HL-60/S4 treated with phorbol 12-myristate 13-acetate at 8.2 ng/mL for 4 days and 3 days (cell line): ENCODE data around the gene LIMK2.

Experiments used
- in situ Hi-C: fragments of 300-500 bp; cut with MboI; formaldehyde crosslinking; loops from 2 replicates; pipeline ENCODE4 v1.15.0; 2022; ENCODE audit warnings: low sequenced_read_pairs

LIMK2 gene

GRCh38 chr22:31271026-31271425 is 58.9 kb downstream of the LIMK2 start:
- in situ Hi-C loops, result no loop called here

GRCh38 chr22:31271485-31271884 is 59.4 kb downstream of the LIMK2 start:
- in situ Hi-C loops, result no loop called here

DNA sequence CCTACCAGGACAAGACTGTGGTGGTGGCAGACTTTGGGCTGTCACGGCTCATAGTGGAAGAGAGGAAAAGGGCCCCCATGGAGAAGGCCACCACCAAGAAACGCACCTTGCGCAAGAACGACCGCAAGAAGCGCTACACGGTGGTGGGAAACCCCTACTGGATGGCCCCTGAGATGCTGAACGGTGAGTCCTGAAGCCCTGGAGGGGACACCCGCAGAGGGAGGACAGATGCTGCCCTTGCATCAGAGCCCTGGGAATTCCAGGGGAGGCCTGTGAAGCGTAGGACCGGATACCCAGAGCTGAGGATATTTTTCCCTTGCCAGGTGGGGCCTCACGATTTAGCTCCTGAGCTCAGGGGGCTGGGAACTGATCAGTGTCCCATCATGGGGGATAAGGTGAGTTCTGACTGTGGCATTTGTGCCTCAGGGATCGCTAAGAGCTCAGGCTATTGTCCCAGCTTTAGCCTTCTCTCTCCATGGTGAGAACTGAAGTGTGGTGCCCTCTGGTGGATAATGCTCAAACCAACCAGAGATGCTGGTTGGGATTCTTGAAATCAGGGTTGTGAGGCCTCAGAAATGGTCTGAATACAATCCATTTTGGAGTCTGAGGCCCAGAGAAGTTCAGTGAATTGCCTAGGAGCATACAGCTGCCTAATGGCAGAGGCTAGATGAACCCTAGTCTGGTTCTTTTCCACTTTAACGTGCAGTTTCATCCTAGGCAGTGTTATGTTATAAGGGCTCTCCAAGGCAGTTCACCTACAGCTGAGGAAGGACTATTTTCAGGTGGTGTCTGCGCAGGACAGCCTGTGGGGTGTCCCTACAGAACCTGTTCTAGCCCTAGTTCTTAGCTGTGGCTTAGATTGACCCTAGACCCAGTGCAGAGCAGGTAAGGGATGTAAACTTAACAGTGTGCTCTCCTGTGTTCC is 60.7 kb downstream of the LIMK2 start:
- in situ Hi-C loops, result no loop called here

GRCh38 chr22:31274017-31274416 is 61.9 kb downstream of the LIMK2 start:
- in situ Hi-C loops, result no loop called here

DNA sequence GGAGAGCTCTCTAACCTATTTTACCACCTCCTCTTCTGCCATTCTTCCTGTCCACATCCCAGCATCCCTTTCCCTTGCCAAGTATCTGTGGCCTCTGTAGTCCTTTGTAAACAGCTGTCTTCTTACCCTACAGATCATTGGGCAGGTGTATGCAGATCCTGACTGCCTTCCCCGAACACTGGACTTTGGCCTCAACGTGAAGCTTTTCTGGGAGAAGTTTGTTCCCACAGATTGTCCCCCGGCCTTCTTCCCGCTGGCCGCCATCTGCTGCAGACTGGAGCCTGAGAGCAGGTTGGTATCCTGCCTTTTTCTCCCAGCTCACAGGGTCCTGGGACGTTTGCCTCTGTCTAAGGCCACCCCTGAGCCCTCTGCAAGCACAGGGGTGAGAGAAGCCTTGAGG is 62.9 kb downstream of the LIMK2 start:
- in situ Hi-C loops, result no loop called here

- in situ Hi-C loops, result no loop called here
Measured at GRCh38 chr22:31275576-31275975, 63.5 kb downstream of the LIMK2 start.

GRCh38 chr22:31276426-31277167 is 64.5 kb downstream of the LIMK2 start:
- in situ Hi-C loops, result no loop called here

DNA sequence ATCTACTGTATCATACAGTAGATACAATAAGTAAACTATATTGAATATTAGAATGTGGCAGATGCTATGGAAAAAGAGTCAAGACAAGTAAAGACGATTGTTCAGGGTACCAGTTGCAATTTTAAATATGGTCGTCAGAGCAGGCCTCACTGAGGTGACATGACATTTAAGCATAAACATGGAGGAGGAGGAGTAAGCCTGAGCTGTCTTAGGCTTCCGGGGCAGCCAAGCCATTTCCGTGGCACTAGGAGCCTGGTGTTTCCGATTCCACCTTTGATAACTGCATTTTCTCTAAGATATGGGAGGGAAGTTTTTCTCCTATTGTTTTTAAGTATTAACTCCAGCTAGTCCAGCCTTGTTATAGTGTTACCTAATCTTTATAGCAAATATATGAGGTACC is 65.6 kb downstream of the LIMK2 start:
- in situ Hi-C loops, result no loop called here

DNA sequence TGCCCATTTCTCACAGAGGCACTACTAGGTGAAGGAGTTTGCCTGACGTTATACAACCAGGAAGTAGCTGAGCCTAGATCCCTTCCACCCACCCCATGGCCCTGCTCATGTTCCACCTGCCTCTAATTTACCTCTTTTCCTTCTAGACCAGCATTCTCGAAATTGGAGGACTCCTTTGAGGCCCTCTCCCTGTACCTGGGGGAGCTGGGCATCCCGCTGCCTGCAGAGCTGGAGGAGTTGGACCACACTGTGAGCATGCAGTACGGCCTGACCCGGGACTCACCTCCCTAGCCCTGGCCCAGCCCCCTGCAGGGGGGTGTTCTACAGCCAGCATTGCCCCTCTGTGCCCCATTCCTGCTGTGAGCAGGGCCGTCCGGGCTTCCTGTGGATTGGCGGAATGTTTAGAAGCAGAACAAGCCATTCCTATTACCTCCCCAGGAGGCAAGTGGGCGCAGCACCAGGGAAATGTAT is 66.1 kb downstream of the LIMK2 start:
- in situ Hi-C loops, result no loop called here

GRCh38 chr22:31278626-31279326 is 66.7 kb downstream of the LIMK2 start:
- in situ Hi-C loops, result no loop called here

DNA sequence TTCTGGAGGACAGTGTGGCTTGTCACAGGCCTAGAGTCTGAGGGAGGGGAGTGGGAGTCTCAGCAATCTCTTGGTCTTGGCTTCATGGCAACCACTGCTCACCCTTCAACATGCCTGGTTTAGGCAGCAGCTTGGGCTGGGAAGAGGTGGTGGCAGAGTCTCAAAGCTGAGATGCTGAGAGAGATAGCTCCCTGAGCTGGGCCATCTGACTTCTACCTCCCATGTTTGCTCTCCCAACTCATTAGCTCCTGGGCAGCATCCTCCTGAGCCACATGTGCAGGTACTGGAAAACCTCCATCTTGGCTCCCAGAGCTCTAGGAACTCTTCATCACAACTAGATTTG is 67.2 kb downstream of the LIMK2 start:
- in situ Hi-C loops, result no loop called here

DNA sequence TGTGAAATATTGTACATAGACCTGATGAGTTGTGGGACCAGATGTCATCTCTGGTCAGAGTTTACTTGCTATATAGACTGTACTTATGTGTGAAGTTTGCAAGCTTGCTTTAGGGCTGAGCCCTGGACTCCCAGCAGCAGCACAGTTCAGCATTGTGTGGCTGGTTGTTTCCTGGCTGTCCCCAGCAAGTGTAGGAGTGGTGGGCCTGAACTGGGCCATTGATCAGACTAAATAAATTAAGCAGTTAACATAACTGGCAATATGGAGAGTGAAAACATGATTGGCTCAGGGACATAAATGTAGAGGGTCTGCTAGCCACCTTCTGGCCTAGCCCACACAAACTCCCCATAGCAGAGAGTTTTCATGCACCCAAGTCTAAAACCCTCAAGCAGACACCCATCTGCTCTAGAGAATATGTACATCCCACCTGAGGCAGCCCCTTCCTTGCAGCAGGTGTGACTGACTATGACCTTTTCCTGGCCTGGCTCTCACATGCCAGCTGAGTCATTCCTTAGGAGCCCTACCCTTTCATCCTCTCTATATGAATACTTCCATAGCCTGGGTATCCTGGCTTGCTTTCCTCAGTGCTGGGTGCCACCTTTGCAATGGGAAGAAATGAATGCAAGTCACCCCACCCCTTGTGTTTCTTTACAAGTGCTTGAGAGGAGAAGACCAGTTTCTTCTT is 67.9 kb downstream of the LIMK2 start:
- in situ Hi-C loops, result no loop called here

- in situ Hi-C loops, result no loop called here
Measured at GRCh38 chr22:31281733-31282132, 69.6 kb downstream of the LIMK2 start.

GRCh38 chr22:31282748-31283468 is 70.8 kb downstream of the LIMK2 start:
- in situ Hi-C loops, result no loop called here

GRCh38 chr22:31284281-31285155 is 72.4 kb downstream of the LIMK2 start:
- in situ Hi-C loops, result no loop called here

DNA sequence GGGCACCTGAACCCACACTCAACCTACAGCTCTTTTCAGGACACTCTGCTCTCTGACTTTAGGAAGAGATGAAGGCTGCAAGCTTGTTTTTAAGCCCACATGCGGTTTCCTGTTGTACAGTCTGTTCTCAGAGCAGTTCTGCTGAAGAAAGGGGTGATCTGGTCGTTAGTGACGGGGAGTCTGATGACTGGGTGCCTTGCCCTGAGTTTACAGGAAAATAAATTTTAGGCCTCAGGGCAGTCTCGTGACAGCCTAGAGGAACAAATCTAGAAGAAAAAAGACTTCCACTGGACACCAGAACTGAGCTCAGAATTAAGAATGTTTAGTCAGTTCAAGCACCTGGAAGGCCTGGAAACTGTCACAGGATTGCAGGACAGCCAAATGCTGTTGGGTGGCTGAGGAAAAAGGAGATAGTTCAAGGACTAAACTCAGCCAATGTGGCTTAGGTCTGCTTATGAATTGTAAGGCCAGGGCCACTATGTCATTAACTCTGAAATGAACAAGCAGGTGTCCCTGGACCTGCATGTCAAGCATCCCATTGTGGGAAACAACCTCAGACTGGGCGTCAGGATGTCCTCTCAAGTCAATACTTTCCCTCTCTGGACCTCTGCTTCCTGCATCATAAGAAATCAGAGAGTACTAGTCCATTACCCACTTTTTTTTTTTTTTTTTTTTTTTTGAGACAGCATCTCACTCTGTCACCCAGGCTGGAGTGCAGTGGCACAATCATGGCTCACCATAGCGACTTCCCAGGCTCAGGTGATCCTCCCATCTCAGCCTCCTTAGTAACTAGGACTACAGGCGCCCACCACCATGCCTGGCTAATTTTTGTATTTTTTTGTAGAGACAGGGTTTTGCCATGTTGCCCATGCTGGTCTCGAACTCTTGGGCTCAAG is 74.5 kb downstream of the LIMK2 start:
- in situ Hi-C loops, result no loop called here

DNA sequence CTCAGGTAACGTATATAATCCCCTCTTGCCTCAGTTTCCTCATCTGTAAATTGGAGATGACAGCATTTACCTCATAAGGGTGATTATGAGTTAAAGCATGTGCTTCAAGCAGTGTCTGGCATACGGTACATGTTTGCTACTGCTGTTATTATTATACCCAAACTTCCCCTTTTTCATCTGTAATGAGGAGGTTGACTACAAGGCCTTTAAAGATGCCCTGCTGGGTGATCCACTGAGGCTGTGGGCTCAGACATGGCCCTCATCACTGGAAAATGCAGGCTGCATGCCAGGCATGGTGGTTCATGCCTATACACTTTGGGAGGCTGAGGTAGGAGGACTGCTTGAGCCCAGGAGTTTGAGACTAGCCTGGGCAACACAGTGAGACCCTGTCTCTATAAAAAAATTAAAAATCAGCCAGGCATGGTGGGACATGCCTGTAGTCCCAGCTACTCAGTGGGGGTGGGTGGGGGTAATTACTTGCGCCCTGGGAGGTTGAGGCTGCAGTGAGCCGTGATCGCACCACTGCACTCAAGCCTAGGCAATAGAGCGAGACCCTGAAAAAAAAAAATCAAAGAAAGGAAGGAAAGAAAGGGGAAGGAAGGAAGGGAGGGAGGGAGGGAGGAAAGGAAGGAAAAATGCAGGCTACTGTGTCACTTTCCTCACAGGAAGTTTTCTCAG is 75.9 kb downstream of the LIMK2 start:
- in situ Hi-C loops, result no loop called here
